HEK293 (cell line): ENCODE measurements around the gene TMEM179B.

Experiments used
- CTCF ChIA-PET: fragments of 350-600 bp; formaldehyde crosslinking; extraction: SDS; loops from one replicate; lab custom pipeline; 2021; ENCODE audit warnings: antibody characterized with exemption; lab: Yijun Ruan, JAX
- POLR2A ChIA-PET: fragments of 300-600 bp; formaldehyde crosslinking; extraction: SDS; loops from one replicate; lab custom pipeline; 2020; ENCODE audit warnings: antibody characterized with exemption, inconsistent platforms; lab: Yijun Ruan, JAX
- H3K27ac ChIP-seq: fragments of 200-500 bp; sonication (Bioruptor generic); 2 replicates; pipeline ENCODE4 v1.5.1; 2014; ENCODE audit warnings: low read depth, low read length, control low read depth, inconsistent platforms; ENCODE audit errors: extremely low read depth
- H3K36me3 ChIP-seq, 2 experiments: fragments of 200-500 bp in 1 of 2; sonication (Bioruptor generic) in 1 of 2; 1 replicate in 1 of 2; 2 replicates in 1 of 2; pipeline ENCODE4 v1.5.1; 2014 to 2017; ENCODE audit warnings: inconsistent platforms in 2 of 2, low read length in 2 of 2; ENCODE audit not compliant: control insufficient read depth in 2 of 2, insufficient read depth in 1 of 2
- H3K4me1 ChIP-seq: fragments of 200-500 bp; sonication (Bioruptor generic); 2 replicates; pipeline ENCODE4 v1.5.1; 2014; ENCODE audit warnings: mild to moderate bottlenecking, low read length, inconsistent platforms; ENCODE audit not compliant: control insufficient read depth, insufficient read depth
- H3K4me3 ChIP-seq: 2 replicates; pipeline ENCODE4 v1.5.1; 2011; ENCODE audit warnings: low read depth, mild to moderate bottlenecking, control low read depth, low read length, moderate library complexity
- H3K9me3 ChIP-seq: fragments of 200-500 bp; sonication (Bioruptor generic); 2 replicates; pipeline ENCODE4 v1.5.1; 2014; ENCODE audit warnings: low read depth, low read length, inconsistent platforms; ENCODE audit not compliant: control insufficient read depth, insufficient read depth
- GLIS1 ChIP-seq: fragments of 450-650 bp; formaldehyde crosslinking; IDR thresholded peaks from 2 replicates; pipeline ENCODE4 v1.5.1; 2016; ENCODE audit warnings: missing biosample characterization, missing genetic modification characterization
- HOXD13 ChIP-seq: sonication (generic); formaldehyde crosslinking; IDR thresholded peaks from 2 replicates; pipeline ENCODE4 v1.8.0; 2022; ENCODE audit warnings: missing genetic modification reagents, borderline replicate concordance
- TCF7L2 ChIP-seq: IDR thresholded peaks from 2 replicates; pipeline ENCODE4 v1.6.1; 2011; ENCODE audit warnings: low read depth, mild to moderate bottlenecking, inconsistent platforms, low read length, moderate library complexity, borderline replicate concordance
- ZBTB17 ChIP-seq: fragments of 450-650 bp; formaldehyde crosslinking; IDR thresholded peaks from 2 replicates; pipeline ENCODE4 v1.5.1; 2016; ENCODE audit warnings: missing biosample characterization, missing genetic modification characterization
- ZFP3 ChIP-seq: fragments of 450-650 bp; formaldehyde crosslinking; IDR thresholded peaks from 2 replicates; pipeline ENCODE4 v1.5.1; 2016; ENCODE audit warnings: low read depth, missing biosample characterization, missing genetic modification characterization
- ZNF112 ChIP-seq: fragments of 450-650 bp; formaldehyde crosslinking; IDR thresholded peaks from 2 replicates; pipeline ENCODE4 v1.5.0; 2017; ENCODE audit warnings: missing biosample characterization, missing genetic modification characterization
- ZNF157 ChIP-seq: fragments of 450-650 bp; formaldehyde crosslinking; IDR thresholded peaks from 2 replicates; pipeline ENCODE4 v1.5.1; 2016; ENCODE audit warnings: missing biosample characterization, missing genetic modification characterization
- ZNF16 ChIP-seq: fragments of 450-650 bp; formaldehyde crosslinking; IDR thresholded peaks from 2 replicates; pipeline ENCODE4 v1.5.1; 2016; ENCODE audit warnings: low read depth, missing biosample characterization, missing genetic modification characterization
- ZNF184 ChIP-seq: fragments of 450-650 bp; IDR thresholded peaks from 2 replicates; pipeline ENCODE4 v1.5.1; 2018; ENCODE audit warnings: missing biosample characterization, mild to moderate bottlenecking, missing genetic modification characterization
- ZNF214 ChIP-seq: fragments of 450-650 bp; formaldehyde crosslinking; IDR thresholded peaks from 2 replicates; pipeline ENCODE4 v1.5.1; 2017; ENCODE audit warnings: missing biosample characterization, mild to moderate bottlenecking, missing genetic modification characterization, borderline replicate concordance
- ZNF221 ChIP-seq: fragments of 450-650 bp; formaldehyde crosslinking; IDR thresholded peaks from 2 replicates; pipeline ENCODE4 v1.5.1; 2017; ENCODE audit warnings: missing biosample characterization, missing genetic modification characterization, borderline replicate concordance
- ZNF223 ChIP-seq: fragments of 450-650 bp; formaldehyde crosslinking; IDR thresholded peaks from 2 replicates; pipeline ENCODE4 v1.5.1; 2016; ENCODE audit warnings: missing biosample characterization, missing genetic modification characterization
- ZNF266 ChIP-seq: fragments of 450-650 bp; formaldehyde crosslinking; IDR thresholded peaks from 2 replicates; pipeline ENCODE4 v1.5.1; 2016; ENCODE audit warnings: missing biosample characterization, missing genetic modification characterization, low read depth
- ZNF335 ChIP-seq: fragments of 450-650 bp; formaldehyde crosslinking; conservative IDR thresholded peaks from 2 replicates; pipeline ENCODE4 v1.5.1; 2016; ENCODE audit warnings: missing biosample characterization, missing genetic modification characterization
- ZNF48 ChIP-seq: fragments of 450-650 bp; formaldehyde crosslinking; IDR thresholded peaks from 2 replicates; pipeline ENCODE4 v1.5.1; 2016; ENCODE audit warnings: missing biosample characterization, missing genetic modification characterization
- ZNF560 ChIP-seq: fragments of 450-650 bp; formaldehyde crosslinking; IDR thresholded peaks from 2 replicates; pipeline ENCODE4 v1.5.1; 2017; ENCODE audit warnings: missing biosample characterization, missing genetic modification characterization, borderline replicate concordance
- ZNF610 ChIP-seq: fragments of 450-650 bp; formaldehyde crosslinking; IDR thresholded peaks from 2 replicates; pipeline ENCODE4 v1.5.1; 2016; ENCODE audit warnings: missing biosample characterization, missing genetic modification characterization, borderline replicate concordance
- ZNF701 ChIP-seq: fragments of 450-650 bp; formaldehyde crosslinking; IDR thresholded peaks from 2 replicates; pipeline ENCODE4 v1.5.1; 2016; ENCODE audit warnings: missing biosample characterization, missing genetic modification characterization
- ZNF837 ChIP-seq: fragments of 450-650 bp; formaldehyde crosslinking; IDR thresholded peaks from 2 replicates; pipeline ENCODE4 v1.5.1; 2016; ENCODE audit warnings: missing biosample characterization, missing genetic modification characterization
- ZSCAN30 ChIP-seq: fragments of 450-650 bp; IDR thresholded peaks from 2 replicates; pipeline ENCODE4 v1.5.1; 2018; ENCODE audit warnings: missing biosample characterization, mild to moderate bottlenecking, missing genetic modification characterization, moderate library complexity
- TF ChIP-seq, protein P1 (sequence below): fragments of 450-650 bp; formaldehyde crosslinking; IDR thresholded peaks from 2 replicates; pipeline ENCODE4 v1.5.1; 2016; ENCODE audit warnings: missing biosample characterization, missing genetic modification characterization, borderline replicate concordance
- TF ChIP-seq, protein P2 (sequence below): fragments of 450-650 bp; formaldehyde crosslinking; IDR thresholded peaks from 2 replicates; pipeline ENCODE4 v1.5.1; 2016; ENCODE audit warnings: missing biosample characterization, missing genetic modification characterization
- TF ChIP-seq, protein P3 (sequence below): fragments of 450-650 bp; formaldehyde crosslinking; IDR thresholded peaks from 2 replicates; pipeline ENCODE4; 2016; ENCODE audit warnings: missing biosample characterization, missing genetic modification characterization

TMEM179B gene

DNA sequence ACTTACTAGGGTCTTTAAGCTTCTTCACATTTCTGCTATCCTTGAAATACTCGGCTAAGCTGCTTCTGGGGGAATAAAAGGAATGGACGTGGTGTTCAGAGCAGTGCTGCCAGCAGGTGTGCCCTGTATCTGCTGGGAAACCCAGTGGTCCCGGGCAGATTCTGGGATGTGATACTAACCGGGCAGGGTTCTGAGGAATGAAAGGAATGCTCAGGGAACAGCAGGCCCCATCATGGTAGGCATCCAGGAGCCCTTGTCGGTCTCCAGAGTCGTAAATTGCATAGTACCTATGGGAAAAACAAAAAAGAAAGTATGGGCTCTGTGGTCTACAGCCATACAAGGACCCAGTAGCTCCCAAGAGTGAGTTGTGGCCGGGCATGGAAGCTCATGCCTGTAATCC is 9.1 kb downstream of the TMEM179B start:
- Histone ChIP-seq H3K4me3 (no peak overlapping the region), H3K4me1 (no peaks in the 10 kb centered on the region), H3K9me3 (no peaks in the 10 kb centered on the region), H3K36me3 (peaks cover 22 to 87% of the 10 kb centered on the region in 2 experiments; a peak in 2 of 3 replicates), H3K27ac (no peak overlapping the region)
- POLR2A ChIA-PET = interaction anchor here (0.6 to 2.9 kb wide), 7 partner anchors 9 to 877 kb away, joined by 3 to 11 read pairs (median 5); partner anchors contain the start of genes STX5, TAF6L and TMEM179B
- TF ChIP-seq ZNF335 (tag by site-specific recombination) (no peak), ZBTB17 (tag by site-specific recombination) (no peak), ZNF157 (tag by site-specific recombination) (no peak), ZNF214 (tag by site-specific recombination) (no peak), ZNF48 (tag by site-specific recombination) (no peak), HOXD13 (CRISPR knock-in tag) (no peak), TCF7L2 (no peak), ZNF701 (no peak), ZSCAN30 (tag by site-specific recombination) (no peak), ZNF560 (no peak)
- TF ChIP-seq, protein P1, sequence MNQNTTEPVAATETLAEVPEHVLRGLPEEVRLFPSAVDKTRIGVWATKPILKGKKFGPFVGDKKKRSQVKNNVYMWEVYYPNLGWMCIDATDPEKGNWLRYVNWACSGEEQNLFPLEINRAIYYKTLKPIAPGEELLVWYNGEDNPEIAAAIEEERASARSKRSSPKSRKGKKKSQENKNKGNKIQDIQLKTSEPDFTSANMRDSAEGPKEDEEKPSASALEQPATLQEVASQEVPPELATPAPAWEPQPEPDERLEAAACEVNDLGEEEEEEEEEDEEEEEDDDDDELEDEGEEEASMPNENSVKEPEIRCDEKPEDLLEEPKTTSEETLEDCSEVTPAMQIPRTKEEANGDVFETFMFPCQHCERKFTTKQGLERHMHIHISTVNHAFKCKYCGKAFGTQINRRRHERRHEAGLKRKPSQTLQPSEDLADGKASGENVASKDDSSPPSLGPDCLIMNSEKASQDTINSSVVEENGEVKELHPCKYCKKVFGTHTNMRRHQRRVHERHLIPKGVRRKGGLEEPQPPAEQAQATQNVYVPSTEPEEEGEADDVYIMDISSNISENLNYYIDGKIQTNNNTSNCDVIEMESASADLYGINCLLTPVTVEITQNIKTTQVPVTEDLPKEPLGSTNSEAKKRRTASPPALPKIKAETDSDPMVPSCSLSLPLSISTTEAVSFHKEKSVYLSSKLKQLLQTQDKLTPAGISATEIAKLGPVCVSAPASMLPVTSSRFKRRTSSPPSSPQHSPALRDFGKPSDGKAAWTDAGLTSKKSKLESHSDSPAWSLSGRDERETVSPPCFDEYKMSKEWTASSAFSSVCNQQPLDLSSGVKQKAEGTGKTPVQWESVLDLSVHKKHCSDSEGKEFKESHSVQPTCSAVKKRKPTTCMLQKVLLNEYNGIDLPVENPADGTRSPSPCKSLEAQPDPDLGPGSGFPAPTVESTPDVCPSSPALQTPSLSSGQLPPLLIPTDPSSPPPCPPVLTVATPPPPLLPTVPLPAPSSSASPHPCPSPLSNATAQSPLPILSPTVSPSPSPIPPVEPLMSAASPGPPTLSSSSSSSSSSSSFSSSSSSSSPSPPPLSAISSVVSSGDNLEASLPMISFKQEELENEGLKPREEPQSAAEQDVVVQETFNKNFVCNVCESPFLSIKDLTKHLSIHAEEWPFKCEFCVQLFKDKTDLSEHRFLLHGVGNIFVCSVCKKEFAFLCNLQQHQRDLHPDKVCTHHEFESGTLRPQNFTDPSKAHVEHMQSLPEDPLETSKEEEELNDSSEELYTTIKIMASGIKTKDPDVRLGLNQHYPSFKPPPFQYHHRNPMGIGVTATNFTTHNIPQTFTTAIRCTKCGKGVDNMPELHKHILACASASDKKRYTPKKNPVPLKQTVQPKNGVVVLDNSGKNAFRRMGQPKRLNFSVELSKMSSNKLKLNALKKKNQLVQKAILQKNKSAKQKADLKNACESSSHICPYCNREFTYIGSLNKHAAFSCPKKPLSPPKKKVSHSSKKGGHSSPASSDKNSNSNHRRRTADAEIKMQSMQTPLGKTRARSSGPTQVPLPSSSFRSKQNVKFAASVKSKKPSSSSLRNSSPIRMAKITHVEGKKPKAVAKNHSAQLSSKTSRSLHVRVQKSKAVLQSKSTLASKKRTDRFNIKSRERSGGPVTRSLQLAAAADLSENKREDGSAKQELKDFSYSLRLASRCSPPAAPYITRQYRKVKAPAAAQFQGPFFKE (tag by site-specific recombination) = no peak
- CTCF ChIA-PET = interaction anchor here (2.3 kb wide), 1 partner anchor 10 kb away, joined by 10 read pairs; no protein-coding TSS in a partner anchor

DNA sequence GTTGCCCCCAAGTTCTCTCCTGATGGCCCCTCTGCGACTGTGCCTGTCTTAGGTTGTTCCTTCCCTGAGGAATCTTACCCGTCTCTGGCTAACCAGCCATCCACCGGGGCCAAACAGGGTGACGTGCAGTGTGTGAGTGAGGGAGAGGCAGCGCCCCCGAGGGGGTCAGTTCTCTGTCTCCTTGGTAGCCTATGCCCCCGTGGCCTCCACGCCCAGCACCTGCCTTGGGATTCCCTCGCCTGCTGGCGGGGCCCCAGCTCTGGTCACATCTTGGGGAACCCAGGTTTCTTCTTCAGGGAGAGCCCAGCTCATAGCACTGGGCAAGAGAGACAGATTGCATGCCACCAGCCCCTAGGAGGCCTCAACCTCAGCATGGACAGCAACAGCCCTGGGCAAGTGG is 12.3 kb downstream of the TMEM179B start:
- no peak overlapping the region for H3K4me3 ChIP-seq
- no peak overlapping the region for H3K27ac ChIP-seq
- ChIA-PET CTCF (interaction anchor here (1.0 kb wide), 1 partner anchor 10 kb away, joined by 3 read pairs; no protein-coding TSS in a partner anchor), POLR2A (interaction anchor here (1.1 to 2.0 kb wide), 3 partner anchors 11 to 42 kb away, joined by 3 to 9 read pairs (median 7); partner anchors contain the start of gene TMEM179B)
- H3K4me1 ChIP-seq = no peaks in the 10 kb centered on the region
- no peaks in the 10 kb centered on the region for H3K9me3 ChIP-seq
- TF ChIP-seq ZNF184 (tag by site-specific recombination) (no peak), ZNF112 (tag by site-specific recombination) (no peak), ZNF610 (tag by site-specific recombination) (no peak), ZNF16 (no peak)
- peaks cover 31 to 93% of the 10 kb centered on the region in 2 experiments for H3K36me3 ChIP-seq

DNA sequence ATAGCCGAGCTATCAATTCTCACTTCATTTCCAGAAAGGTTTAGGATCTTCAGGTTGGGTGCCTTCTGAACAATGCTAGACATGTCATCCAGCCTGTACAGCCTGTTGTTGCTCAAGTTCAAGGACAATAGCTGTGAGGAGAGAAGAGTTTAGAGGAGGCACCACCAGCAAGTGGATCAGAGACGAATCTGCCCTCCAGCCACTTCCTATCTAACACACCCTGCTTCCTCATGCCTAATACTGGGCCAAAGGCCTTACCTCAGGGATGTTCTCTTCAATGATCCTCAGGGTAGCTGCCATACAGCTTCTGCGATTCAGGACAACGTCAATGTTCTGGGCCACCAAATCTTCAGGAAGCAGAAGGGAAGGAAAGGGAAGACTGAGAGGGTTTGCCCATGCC is 13.9 kb downstream of the TMEM179B start:
- H3K4me3 ChIP-seq = no peak overlapping the region
- ChIA-PET POLR2A (interaction anchor here (0.8 to 2.0 kb wide), 7 partner anchors 11 to 55 kb away, joined by 3 to 9 read pairs (median 4); partner anchors contain the start of genes STX5, TMEM179B and ZBTB3), CTCF (interaction anchor here (1.1 kb wide), 1 partner anchor 10 kb away, joined by 4 read pairs; no protein-coding TSS in a partner anchor)
- H3K4me1 ChIP-seq = no peaks in the 10 kb centered on the region
- no peak overlapping the region for H3K27ac ChIP-seq
- H3K36me3 ChIP-seq = peaks cover 30 to 77% of the 10 kb centered on the region in 2 experiments
- H3K9me3 ChIP-seq = no peaks in the 10 kb centered on the region
- TF ChIP-seq ZNF221 (tag by site-specific recombination) = no peak
- TF ChIP-seq ZFP3 (tag by site-specific recombination) = no peak
- no peak for TF ChIP-seq GLIS1 (tag by site-specific recombination)
- no peak for TF ChIP-seq ZNF266 (tag by site-specific recombination)
- TF ChIP-seq, protein P2, sequence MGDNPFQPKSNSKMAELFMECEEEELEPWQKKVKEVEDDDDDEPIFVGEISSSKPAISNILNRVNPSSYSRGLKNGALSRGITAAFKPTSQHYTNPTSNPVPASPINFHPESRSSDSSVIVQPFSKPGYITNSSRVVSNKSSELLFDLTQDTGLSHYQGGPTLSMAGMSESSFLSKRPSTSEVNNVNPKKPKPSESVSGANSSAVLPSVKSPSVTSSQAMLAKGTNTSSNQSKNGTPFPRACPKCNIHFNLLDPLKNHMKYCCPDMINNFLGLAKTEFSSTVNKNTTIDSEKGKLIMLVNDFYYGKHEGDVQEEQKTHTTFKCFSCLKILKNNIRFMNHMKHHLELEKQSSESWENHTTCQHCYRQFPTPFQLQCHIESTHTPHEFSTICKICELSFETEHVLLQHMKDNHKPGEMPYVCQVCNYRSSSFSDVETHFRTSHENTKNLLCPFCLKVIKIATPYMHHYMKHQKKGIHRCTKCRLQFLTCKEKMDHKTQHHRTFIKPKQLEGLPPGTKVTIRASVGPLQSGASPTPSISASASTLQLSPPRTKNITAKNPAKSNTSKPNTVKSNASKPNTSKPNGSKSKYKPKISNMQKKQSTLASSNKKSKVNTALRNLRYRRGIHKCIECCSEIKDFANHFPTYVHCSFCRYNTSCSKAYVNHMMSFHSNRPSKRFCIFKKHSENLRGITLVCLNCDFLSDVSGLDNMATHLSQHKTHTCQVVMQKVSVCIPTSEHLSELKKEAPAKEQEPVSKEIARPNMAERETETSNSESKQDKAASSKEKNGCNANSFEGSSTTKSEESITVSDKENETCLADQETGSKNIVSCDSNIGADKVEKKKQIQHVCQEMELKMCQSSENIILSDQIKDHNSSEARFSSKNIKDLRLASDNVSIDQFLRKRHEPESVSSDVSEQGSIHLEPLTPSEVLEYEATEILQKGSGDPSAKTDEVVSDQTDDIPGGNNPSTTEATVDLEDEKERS (tag by site-specific recombination) = no peak
- TF ChIP-seq ZNF223 = no peak
- no peak for TF ChIP-seq ZNF837 (tag by site-specific recombination)
- TF ChIP-seq, protein P3, sequence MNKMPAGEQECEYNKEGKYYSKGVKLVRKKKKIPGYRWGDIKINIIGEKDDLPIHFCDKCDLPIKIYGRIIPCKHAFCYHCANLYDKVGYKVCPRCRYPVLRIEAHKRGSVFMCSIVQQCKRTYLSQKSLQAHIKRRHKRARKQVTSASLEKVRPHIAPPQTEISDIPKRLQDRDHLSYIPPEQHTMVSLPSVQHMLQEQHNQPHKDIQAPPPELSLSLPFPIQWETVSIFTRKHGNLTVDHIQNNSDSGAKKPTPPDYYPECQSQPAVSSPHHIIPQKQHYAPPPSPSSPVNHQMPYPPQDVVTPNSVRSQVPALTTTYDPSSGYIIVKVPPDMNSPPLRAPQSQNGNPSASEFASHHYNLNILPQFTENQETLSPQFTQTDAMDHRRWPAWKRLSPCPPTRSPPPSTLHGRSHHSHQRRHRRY = no peak
